GM21528 (cell line): ENCODE measurements around the gene OR1A2.
"Not testable (repeated sequence)": the region's sequence is repeated elsewhere in the genome, so short reads cannot be mapped to it uniquely, and the experiment has no call there.

Experiments used
- ATAC-seq: cut with Tn5 transposase; IDR thresholded peaks from one replicate; pipeline ENCODE4 v1.9.1; 2021; ENCODE audit warnings: mild to moderate bottlenecking, moderate library complexity; ENCODE audit not compliant: unreplicated experiment, low FRiP score

The OR1A2 gene, protein sequence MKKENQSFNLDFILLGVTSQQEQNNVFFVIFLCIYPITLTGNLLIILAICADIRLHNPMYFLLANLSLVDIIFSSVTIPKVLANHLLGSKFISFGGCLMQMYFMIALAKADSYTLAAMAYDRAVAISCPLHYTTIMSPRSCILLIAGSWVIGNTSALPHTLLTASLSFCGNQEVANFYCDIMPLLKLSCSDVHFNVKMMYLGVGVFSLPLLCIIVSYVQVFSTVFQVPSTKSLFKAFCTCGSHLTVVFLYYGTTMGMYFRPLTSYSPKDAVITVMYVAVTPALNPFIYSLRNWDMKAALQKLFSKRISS

DNA sequence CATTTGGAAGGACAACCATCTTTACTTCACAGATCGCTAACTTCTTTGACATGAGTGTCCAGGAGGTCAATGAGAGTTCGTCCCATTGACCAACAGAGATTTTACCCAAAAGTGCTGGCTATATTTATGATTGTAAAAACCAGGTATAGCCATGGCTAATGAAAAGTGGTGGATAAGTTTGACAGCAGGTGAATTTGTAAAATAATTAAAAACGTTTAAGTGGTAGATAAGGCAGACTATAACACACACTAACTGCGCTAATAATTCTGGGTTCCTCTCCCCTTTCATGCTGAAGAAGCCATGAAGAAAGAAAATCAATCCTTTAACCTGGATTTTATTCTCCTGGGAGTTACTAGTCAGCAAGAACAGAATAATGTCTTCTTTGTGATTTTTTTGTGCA lies at the start of gene OR1A2:
TSS of gene OR1A2 (plus strand) at position 301 of the 400 bp plus-strand sequence. CDS start at position 301, 0 bp downstream.
- no peak for ATAC-seq

DNA sequence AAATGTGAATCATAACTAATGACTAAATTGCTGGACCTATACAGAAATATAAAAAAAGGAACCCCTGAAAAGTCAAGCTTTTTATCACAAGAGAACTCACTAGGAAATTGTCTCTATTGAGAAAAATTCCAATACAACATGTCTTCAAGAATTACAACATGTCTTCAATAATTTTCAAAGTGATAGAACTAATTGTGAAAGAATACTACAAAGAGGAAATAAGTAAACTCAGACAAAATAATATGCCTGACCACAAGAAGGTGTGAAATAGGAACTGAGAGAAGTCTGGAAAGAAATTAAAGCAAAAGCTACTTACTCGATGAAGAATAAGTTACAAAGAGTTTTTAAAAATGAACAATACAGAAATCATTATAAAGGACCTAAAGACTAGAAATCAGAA lies 40.1 kb upstream of the OR1A2 start:
- no peak for ATAC-seq

- no peak for ATAC-seq
These were observed 29.7 kb upstream of the OR1A2 start for GRCh38 chr17:3167574-3167973.

GRCh38 chr17:3189961-3190360 lies 7.4 kb upstream of the OR1A2 start:
- ATAC-seq: no peak

GRCh38 chr17:3207367-3207766 lies 10.0 kb downstream of the OR1A2 start, which contains the start of gene OR1A1:
TSS of gene OR1A1 (plus strand) at chr17:3207667. CDS start at chr17:3215621, 7,954 bp downstream.
- ATAC-seq: no peak

DNA sequence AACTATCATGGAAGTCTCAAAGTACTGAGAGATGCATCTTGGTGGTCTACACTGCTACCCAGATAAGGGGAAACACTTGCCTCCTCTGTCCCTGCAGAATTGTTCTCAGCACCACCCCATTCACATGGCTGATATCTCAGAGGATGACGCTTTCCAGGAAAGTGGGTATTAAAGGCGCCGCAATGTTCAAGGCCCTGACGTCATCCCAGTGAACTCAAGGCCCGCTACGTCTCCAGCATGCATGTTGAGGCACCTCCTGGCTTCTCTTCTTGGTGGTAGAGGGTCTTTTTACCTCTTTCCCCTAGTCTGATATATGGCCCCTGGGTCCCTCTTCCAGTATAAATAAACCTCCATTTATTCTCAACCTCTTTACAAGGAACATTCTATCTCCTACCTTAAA lies 11.2 kb downstream of the OR1A2 start:
- ATAC-seq: no peak

- ATAC-seq: no peak
These were observed 15.7 kb downstream of the OR1A2 start for GRCh38 chr17:3213001-3213400.

DNA sequence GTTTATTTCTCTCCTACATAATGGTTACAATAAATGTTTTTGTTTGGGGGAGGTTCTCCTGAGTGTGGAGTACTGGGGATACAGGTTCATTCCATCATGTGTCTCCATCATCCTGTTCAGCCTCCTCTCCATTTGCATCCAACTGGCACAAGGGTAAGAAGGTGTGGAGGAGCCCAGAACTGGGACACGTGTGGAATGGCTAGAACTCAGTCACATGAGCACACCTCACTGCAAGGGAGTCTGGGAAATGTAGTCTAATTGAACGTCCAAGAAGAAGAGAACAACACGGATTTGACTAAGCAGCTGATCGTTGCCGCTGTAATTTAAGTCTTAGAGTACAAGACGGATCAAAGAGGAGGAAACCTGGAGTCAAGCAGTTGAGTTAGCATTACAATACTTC lies 16.3 kb downstream of the OR1A2 start:
- ATAC-seq: no peak

DNA sequence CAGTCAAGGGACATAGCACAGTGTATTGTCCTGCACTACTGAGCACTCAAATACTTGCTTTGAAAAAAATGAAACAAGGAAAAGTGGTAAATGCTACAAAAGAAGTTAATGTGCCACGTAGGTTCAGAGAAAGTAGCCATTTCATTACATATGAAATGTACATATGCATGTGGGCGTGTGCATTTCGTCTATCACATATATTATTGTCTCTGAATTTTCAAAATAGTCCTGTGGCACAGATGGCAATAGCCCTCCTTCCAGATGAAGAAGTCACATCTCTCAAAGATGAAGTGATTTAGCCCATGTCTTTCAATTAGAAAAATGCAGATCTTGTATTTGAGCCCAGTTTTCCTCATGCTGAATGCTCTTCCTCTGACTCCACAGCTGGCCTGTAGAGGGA lies 22.7 kb downstream of the OR1A2 start:
- ATAC-seq: not testable (repeated sequence)

DNA sequence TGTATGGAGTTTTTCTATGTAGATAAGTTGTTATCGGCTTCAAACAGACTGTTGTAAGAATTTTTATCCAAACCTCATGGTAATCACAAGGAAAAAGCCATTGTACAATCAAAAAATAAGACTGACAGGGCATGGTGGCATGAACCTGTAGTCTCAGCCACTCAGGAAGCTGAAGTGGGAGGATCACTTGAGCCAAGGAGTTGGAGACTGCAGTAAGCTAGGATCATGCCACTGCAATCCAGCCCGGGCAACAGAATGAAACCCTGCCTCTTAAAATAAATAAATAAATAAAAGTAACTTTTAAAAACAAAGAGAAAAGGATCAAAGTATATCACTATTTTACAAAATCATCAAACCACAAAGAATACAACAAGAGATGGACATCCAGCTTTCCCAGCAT lies 24.5 kb downstream of the OR1A2 start:
- no peak for ATAC-seq

DNA sequence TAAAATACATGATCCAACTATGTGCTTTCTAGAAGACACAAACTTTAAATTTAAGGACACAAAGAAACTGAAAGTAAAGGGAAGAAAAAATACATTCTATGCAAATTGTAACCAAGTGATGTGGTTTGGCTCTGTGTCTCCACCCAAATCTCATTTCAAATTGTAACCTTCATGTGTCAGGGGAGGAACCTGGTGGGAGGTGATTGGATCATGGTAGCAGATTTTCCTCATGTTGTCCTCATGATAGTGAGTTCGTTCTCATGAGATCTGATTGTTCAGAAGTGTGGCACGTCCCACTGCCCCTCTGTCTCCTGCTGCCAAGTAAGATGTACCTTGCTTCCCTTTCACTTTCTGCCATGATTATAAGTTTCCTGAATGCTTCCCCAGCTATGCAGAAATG lies 25.2 kb downstream of the OR1A2 start:
- ATAC-seq: no peak

GRCh38 chr17:3224721-3225352 lies 27.5 kb downstream of the OR1A2 start:
- ATAC-seq: not testable (repeated sequence)

GRCh38 chr17:3232300-3232699 lies 35.0 kb downstream of the OR1A2 start:
- ATAC-seq: not testable (repeated sequence)

GRCh38 chr17:3238685-3239084 lies 41.4 kb downstream of the OR1A2 start:
- not testable (repeated sequence) for ATAC-seq

GRCh38 chr17:3241044-3241443 lies 43.7 kb downstream of the OR1A2 start:
- not testable (repeated sequence) for ATAC-seq

GRCh38 chr17:3244841-3245240 lies 47.5 kb downstream of the OR1A2 start:
- not testable (repeated sequence) for ATAC-seq
